ENCODE measurements around the gene FADS6. TPM values are rescaled to one million over a fixed set of nuclear protein-coding genes. Genes with fewer than 3 reads are reported as not detected.

Gene FADS6
- total RNA-seq, 1 experiment from 2014 or later, result not detected

- Histone ChIP-seq H3K36me3 (ENCODE audit: control insufficient read depth, insufficient read depth, low read length) (no peaks in the 10 kb centered on the region), H3K9me3 (ENCODE audit: control insufficient read depth, insufficient read depth, low read depth, low read length) (no peaks in the 10 kb centered on the region), H3K27me3 (ENCODE audit: control insufficient read depth, insufficient read depth, low read length) (no peaks in the 10 kb centered on the region), H3K4me1 (ENCODE audit: control insufficient read depth, insufficient read depth, low read length) (peaks cover 7% of the 10 kb centered on the region; the same call in 1 of the 2 replicates), H3K4me3 (ENCODE audit: low read depth in 2 of 2, low read length in 2 of 2) (no peak overlapping the region), H3K27ac (ENCODE audit: low read length) (no peak overlapping the region)
- DNase-seq (ENCODE audit: low read depth, low spot score) (no peak), ATAC-seq (no peak)
- intact Hi-C loops (cut with micrococcal nuclease; ENCODE audit: unreplicated experiment) (no loop called here), in situ Hi-C loops (cut with HindIII; ENCODE audit: low pct_unique_long_range_greater_than_20kb, low sequenced_read_pairs) (no loop called here)
- BruUV-seq (replicated peaks), result no TSS peak
- POLR2A ChIA-PET, result no interaction called here
- TF ChIP-seq POLR2AphosphoS5 (IDR thresholded peaks at IDR 0.05; ENCODE audit: low read depth, low read length), result no peak
- TF ChIP-seq, protein P1, sequence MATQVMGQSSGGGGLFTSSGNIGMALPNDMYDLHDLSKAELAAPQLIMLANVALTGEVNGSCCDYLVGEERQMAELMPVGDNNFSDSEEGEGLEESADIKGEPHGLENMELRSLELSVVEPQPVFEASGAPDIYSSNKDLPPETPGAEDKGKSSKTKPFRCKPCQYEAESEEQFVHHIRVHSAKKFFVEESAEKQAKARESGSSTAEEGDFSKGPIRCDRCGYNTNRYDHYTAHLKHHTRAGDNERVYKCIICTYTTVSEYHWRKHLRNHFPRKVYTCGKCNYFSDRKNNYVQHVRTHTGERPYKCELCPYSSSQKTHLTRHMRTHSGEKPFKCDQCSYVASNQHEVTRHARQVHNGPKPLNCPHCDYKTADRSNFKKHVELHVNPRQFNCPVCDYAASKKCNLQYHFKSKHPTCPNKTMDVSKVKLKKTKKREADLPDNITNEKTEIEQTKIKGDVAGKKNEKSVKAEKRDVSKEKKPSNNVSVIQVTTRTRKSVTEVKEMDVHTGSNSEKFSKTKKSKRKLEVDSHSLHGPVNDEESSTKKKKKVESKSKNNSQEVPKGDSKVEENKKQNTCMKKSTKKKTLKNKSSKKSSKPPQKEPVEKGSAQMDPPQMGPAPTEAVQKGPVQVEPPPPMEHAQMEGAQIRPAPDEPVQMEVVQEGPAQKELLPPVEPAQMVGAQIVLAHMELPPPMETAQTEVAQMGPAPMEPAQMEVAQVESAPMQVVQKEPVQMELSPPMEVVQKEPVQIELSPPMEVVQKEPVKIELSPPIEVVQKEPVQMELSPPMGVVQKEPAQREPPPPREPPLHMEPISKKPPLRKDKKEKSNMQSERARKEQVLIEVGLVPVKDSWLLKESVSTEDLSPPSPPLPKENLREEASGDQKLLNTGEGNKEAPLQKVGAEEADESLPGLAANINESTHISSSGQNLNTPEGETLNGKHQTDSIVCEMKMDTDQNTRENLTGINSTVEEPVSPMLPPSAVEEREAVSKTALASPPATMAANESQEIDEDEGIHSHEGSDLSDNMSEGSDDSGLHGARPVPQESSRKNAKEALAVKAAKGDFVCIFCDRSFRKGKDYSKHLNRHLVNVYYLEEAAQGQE (IDR thresholded peaks at IDR 0.05; ENCODE audit: insufficient read depth in 1 of 2, low read depth in 2 of 2, low read length in 1 of 2), result no peak
- TF ChIP-seq, protein P2, sequence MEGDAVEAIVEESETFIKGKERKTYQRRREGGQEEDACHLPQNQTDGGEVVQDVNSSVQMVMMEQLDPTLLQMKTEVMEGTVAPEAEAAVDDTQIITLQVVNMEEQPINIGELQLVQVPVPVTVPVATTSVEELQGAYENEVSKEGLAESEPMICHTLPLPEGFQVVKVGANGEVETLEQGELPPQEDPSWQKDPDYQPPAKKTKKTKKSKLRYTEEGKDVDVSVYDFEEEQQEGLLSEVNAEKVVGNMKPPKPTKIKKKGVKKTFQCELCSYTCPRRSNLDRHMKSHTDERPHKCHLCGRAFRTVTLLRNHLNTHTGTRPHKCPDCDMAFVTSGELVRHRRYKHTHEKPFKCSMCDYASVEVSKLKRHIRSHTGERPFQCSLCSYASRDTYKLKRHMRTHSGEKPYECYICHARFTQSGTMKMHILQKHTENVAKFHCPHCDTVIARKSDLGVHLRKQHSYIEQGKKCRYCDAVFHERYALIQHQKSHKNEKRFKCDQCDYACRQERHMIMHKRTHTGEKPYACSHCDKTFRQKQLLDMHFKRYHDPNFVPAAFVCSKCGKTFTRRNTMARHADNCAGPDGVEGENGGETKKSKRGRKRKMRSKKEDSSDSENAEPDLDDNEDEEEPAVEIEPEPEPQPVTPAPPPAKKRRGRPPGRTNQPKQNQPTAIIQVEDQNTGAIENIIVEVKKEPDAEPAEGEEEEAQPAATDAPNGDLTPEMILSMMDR (IDR thresholded peaks at IDR 0.05), result no peak
- TF ChIP-seq TCF7L2 (IDR thresholded peaks at IDR 0.05; ENCODE audit: low read depth, low read length), result no peak
- TF ChIP-seq SIN3A (IDR thresholded peaks at IDR 0.05; ENCODE audit: borderline replicate concordance, insufficient read depth, low read depth, low read length), result no peak
- CTCF ChIA-PET, result no interaction called here
Observed at GRCh38 chr17:74836191-74836590, 57.2 kb downstream of the FADS6 start.

DNA sequence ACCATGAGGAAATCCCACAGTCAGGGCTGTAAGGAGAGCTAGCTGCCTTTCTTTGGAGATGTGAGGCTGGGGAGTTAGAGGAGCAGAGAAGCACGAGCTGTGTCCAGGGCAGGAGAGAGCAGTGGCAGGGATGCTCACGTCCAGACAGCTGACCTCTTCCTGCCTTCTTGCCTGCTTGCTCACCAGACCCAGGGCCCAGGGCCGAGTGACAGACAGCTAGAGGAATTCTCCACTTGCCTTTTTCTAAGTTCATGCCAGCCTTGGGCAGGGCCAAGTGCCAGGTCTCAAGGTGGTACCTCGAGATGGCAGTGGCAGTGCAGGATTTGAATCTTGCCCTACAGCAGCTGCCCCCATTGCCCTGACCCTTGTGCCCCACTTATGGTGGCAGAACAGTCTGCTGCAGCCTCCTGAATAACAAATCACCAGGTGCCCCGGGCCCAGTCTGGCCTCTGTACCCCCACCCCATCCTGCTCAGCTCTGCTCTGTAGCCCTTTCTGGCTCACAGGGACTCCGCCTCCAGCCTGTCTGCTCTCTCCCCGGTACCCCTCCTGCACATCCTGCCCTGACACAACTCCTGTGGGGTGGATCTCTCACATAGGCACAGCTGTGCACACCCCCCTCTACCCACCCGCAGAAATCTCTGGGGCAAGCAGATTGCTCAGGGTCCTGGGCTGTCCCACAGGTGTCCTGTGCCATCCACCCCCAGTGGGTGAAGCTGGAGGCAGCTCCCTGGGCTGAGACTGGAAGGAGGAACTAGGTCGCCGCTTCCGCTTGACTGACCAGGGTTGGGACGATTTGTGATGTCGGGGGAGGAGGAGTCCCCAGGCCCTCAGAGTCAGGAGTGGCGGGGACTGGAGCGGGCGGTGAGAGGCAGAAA lies 59.7 kb downstream of the FADS6 start:
- in situ Hi-C loops (cut with HindIII; ENCODE audit: low pct_unique_long_range_greater_than_20kb, low sequenced_read_pairs) (no loop called here), intact Hi-C loops (cut with micrococcal nuclease; ENCODE audit: unreplicated experiment) (no loop called here)
- Histone ChIP-seq H3K4me3 (ENCODE audit: low read depth in 2 of 2, low read length in 2 of 2) (no peak overlapping the region), H3K36me3 (ENCODE audit: control insufficient read depth, insufficient read depth, low read length) (no peaks in the 10 kb centered on the region), H3K27me3 (ENCODE audit: control insufficient read depth, insufficient read depth, low read length) (no peaks in the 10 kb centered on the region), H3K9me3 (ENCODE audit: control insufficient read depth, insufficient read depth, low read depth, low read length) (no peaks in the 10 kb centered on the region), H3K27ac (ENCODE audit: low read length) (no peak overlapping the region), H3K4me1 (ENCODE audit: control insufficient read depth, insufficient read depth, low read length) (0 out of 2 replicates have a peak, but pooled peaks cover 3% of the 10 kb centered on the region)
- BruUV-seq (replicated peaks), result no TSS peak
- ATAC-seq, result no peak
- TF ChIP-seq, protein P1 (IDR thresholded peaks at IDR 0.05; ENCODE audit: insufficient read depth in 1 of 2, low read depth in 2 of 2, low read length in 1 of 2), result no peak
- no peak for TF ChIP-seq TCF7L2 (IDR thresholded peaks at IDR 0.05; ENCODE audit: low read depth, low read length)
- TF ChIP-seq POLR2AphosphoS5 (IDR thresholded peaks at IDR 0.05; ENCODE audit: low read depth, low read length), result no peak
- no peak for TF ChIP-seq SIN3A (IDR thresholded peaks at IDR 0.05; ENCODE audit: borderline replicate concordance, insufficient read depth, low read depth, low read length)
- TF ChIP-seq, protein P2 (IDR thresholded peaks at IDR 0.05), result no peak
- CTCF ChIA-PET, result interaction anchor here (0.6 to 1.7 kb wide), 4 partner anchors 10 to 127 kb away, joined by 3 to 10 read pairs (median 6); no protein-coding TSS in a partner anchor
- DNase-seq (ENCODE audit: low read depth, low spot score), result no peak
- POLR2A ChIA-PET, result interaction anchor here (0.5 kb wide), 1 partner anchor 176 kb away, joined by 3 read pairs; no protein-coding TSS in a partner anchor

Measured in Panc1 (cell line).